ENCODE results near the gene AKAP12.

DNA sequence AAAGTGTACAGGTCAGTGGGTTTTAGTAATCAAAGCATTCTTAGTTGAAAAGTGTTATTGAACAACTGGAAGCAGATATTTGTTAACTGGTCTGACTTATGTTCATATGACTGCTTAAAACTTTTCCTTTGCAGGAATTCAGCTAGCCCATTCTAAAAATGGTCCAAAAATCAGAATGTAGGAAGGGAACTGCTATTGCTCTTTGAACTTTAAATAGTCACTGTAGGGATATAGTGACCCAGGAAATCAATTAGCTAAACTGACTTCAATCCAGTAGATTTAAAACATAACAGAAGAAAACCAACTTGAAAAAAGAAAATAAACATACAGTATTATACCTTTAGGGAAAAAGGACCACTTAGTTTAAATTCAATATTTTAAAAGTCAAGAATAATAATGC lies 25.5 kb downstream of the AKAP12 start:
- TF ChIP-seq POLR2AphosphoS5 (IDR thresholded peaks at IDR 0.05; ENCODE audit: borderline replicate concordance, low read depth, low read length) (no peak), EZH2 (IDR thresholded peaks at IDR 0.05) (no peak)

Measured in SK-N-MC (cell line).